ENCODE measurements around the gene RAN. TPM values are rescaled to one million over a fixed set of nuclear protein-coding genes. Genes with fewer than 3 reads are reported as not detected.
"Not testable (repeated sequence)": the region's sequence is repeated elsewhere in the genome, so short reads cannot be mapped to it uniquely, and the experiment has no call there.

RAN gene
- total RNA-seq, 3 donors from 2014 or later: 258 to 389 (median 306) TPM

DNA sequence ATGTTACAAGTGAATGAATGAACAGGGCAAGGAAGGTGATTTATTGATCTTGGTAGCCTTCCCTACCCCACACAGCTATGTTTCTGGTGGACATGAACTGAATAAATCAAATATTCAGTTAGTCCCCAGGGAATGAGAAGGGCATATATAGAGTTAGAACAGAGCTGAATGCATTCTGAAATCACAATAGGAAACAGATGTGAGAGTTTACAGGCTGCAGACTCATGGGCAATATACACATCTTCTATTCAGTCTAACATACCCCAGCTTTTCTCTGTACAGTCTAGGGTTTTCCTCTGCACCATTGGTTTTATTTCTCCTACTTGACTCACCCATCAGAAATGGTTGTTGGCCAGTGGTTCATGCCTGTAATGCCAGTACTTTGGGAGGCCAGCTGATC lies 25.5 kb upstream of the RAN start:
- no peak for ATAC-seq
- TF ChIP-seq CTCF (IDR thresholded peaks at IDR 0.05): no peak
- intact Hi-C loops (cut with DNase I, micrococcal nuclease): no loop called here
- no peaks in the 10 kb centered on the region for H3K9me3 ChIP-seq
- DNase-seq: no peak
- no peak overlapping the region for H3K4me3 ChIP-seq
- H3K36me3 ChIP-seq (ENCODE audit: low read depth): no peaks in the 10 kb centered on the region
- H3K4me1 ChIP-seq (ENCODE audit: low read depth): no peaks in the 10 kb centered on the region

DNA sequence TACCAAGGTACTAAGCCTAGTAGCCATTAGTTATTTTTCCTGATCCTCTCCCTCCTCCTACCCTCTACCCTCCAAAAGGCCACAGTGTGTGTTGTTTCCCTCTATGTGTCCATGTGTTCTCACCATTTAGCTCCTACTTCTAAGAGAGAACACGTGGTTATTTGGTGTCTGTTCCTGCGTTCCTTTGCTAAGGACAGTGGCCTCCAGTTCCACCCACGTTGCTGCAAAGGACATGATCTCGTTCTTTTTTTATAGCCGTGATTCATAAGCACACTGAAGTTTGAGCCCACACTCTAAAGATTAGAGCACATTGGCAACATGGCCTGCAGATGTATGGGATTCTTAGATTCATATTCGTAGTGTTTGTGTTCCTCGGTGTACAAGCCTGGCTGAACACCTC lies 24.8 kb upstream of the RAN start:
- no peaks in the 10 kb centered on the region for H3K9me3 ChIP-seq
- no peaks in the 10 kb centered on the region for H3K4me1 ChIP-seq (ENCODE audit: low read depth)
- TF ChIP-seq CTCF (IDR thresholded peaks at IDR 0.05): no peak
- intact Hi-C loops (cut with DNase I, micrococcal nuclease): no loop called here
- no peak for ATAC-seq
- no peaks in the 10 kb centered on the region for H3K36me3 ChIP-seq (ENCODE audit: low read depth)
- no peak overlapping the region for H3K4me3 ChIP-seq
- no peak for DNase-seq

GRCh38 chr12:130848105-130848504 lies 23.8 kb upstream of the RAN start:
- H3K9me3 ChIP-seq; DNase-seq; H3K36me3 ChIP-seq (ENCODE audit: low read depth); intact Hi-C loops (cut with DNase I, micrococcal nuclease); H3K4me1 ChIP-seq (ENCODE audit: low read depth); ATAC-seq; H3K4me3 ChIP-seq: not testable (repeated sequence)

DNA sequence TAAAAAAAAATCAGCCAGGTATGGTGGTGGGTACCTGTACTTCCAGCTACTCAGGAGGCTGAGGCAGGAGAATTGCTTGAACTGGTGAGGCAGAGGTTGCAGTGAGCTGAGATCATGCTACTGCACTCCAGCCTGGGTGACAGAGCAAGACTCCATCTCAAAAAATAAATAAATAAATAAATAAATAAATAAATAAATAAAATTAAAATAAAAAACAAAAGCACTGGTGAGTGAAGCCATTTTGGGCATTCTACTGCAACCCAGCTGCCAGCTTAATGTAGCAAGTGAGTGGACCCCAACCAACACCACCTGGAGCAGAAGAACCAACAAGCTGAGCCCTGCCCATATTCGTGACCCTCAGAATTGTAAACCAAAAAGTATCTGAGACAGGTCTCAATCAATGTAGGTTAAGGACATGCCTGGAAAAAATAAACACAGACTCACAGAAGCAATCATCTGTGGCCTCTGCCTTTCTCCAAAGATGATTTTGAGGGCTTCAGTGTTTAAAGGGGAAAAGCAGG lies 23.0 kb upstream of the RAN start:
- H3K9me3 ChIP-seq; ATAC-seq; H3K4me3 ChIP-seq; H3K4me1 ChIP-seq (ENCODE audit: low read depth); H3K36me3 ChIP-seq (ENCODE audit: low read depth); DNase-seq; intact Hi-C loops (cut with DNase I, micrococcal nuclease): not testable (repeated sequence)

GRCh38 chr12:130849561-130850417 lies 22.1 kb upstream of the RAN start:
- intact Hi-C loops (cut with DNase I, micrococcal nuclease): no loop called here
- no peaks in the 10 kb centered on the region for H3K36me3 ChIP-seq (ENCODE audit: low read depth)
- no peaks in the 10 kb centered on the region for H3K9me3 ChIP-seq
- ATAC-seq (peak; percentile 77), DNase-seq (no peak)
- H3K4me1 ChIP-seq (ENCODE audit: low read depth): no peaks in the 10 kb centered on the region
- no peak for TF ChIP-seq CTCF (IDR thresholded peaks at IDR 0.05)
- H3K4me3 ChIP-seq: no peak overlapping the region

DNA sequence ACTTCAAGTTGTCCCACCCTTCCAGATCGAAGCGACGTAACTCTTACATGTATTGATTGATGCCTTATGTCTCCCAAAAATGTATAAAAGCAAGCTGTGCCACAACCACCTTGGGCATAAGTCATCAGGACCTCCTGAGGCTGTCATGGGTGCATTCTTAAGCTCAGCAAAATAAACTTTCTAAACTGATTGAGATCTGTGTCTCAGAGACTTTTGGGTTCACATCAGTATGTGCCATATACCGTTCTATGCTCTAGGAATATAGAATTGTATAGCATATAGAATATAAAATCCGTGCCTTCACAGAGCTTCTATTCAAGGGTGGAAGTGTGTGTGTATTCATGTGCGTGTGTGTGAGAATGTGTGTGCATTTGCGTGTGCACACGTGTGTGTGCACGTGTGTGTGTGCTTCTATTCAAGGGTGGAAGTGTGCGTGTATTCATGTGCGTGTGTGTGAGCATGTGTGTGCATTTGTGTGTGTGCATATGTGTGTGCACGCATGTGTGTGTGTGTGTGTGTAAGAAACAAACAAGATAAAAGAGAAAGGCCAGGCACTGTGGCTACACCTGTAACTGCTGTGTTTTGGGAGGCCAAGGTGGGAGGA lies 21.3 kb upstream of the RAN start:
- no peak for ATAC-seq
- intact Hi-C loops (cut with DNase I, micrococcal nuclease): no loop called here
- Histone ChIP-seq H3K4me1 (ENCODE audit: low read depth) (no peaks in the 10 kb centered on the region), H3K4me3 (no peak overlapping the region), H3K9me3 (no peaks in the 10 kb centered on the region), H3K36me3 (ENCODE audit: low read depth) (no peaks in the 10 kb centered on the region)
- no peak for DNase-seq
- TF ChIP-seq CTCF (IDR thresholded peaks at IDR 0.05): no peak
